H9 (cell line): ENCODE results near the gene MYO1F. TPM values are rescaled to one million over a fixed set of nuclear protein-coding genes. Genes with fewer than 3 reads are reported as not detected.
"Not testable (repeated sequence)": the region's sequence is repeated elsewhere in the genome, so short reads cannot be mapped to it uniquely, and the experiment has no call there.

Experiments
- DNase-seq: peaks from one replicate; pipeline ENCODE4 v3.0.0-alpha.2; 2017
- H2AFZ ChIP-seq: one replicate; pipeline ENCODE4 v1.6.1; 2013; ENCODE audit warnings: mild to moderate bottlenecking, low read length, control low read depth, moderate library complexity
- H2AK5ac ChIP-seq: 2 replicates; pipeline ENCODE4 v1.6.1; 2013; ENCODE audit warnings: low read length, control low read depth, mixed read lengths; ENCODE audit not compliant: insufficient read length
- H2BK120ac ChIP-seq: one replicate; pipeline ENCODE4 v1.6.1; 2013; ENCODE audit warnings: low read depth, mild to moderate bottlenecking, low read length, control low read depth, inconsistent platforms; ENCODE audit not compliant: poor library complexity, severe bottlenecking
- H2BK12ac ChIP-seq: 2 replicates; pipeline ENCODE4 v1.6.1; 2013; ENCODE audit warnings: low read length, control low read depth, mixed read lengths, low read depth; ENCODE audit not compliant: insufficient read length
- H2BK15ac ChIP-seq: 2 replicates; pipeline ENCODE4 v1.6.1; 2013; ENCODE audit warnings: low read depth, low read length, control low read depth
- H2BK20ac ChIP-seq: one replicate; pipeline ENCODE4 v1.6.1; 2013; ENCODE audit warnings: low read depth, mild to moderate bottlenecking, low read length, control low read depth, inconsistent platforms; ENCODE audit not compliant: poor library complexity, severe bottlenecking
- H2BK5ac ChIP-seq: 2 replicates; pipeline ENCODE4 v1.6.1; 2013; ENCODE audit warnings: low read length, control low read depth, mixed read lengths; ENCODE audit not compliant: insufficient read length
- H3K14ac ChIP-seq: 2 replicates; pipeline ENCODE4 v1.6.1; 2013; ENCODE audit warnings: low read length, control low read depth; ENCODE audit not compliant: insufficient read depth
- H3K18ac ChIP-seq: 2 replicates; pipeline ENCODE4 v1.6.1; 2013; ENCODE audit warnings: low read depth, mild to moderate bottlenecking, mixed read lengths, low read length, control low read depth; ENCODE audit not compliant: insufficient read length
- H3K23ac ChIP-seq: 2 replicates; pipeline ENCODE4 v1.6.1; 2013; ENCODE audit warnings: low read length, control low read depth, mixed read lengths, low read depth; ENCODE audit not compliant: insufficient read length
- H3K23me2 ChIP-seq: 2 replicates; pipeline ENCODE4 v1.6.1; 2013; ENCODE audit warnings: low read depth, mild to moderate bottlenecking, mixed read lengths, low read length, control low read depth; ENCODE audit not compliant: insufficient read length, poor library complexity, severe bottlenecking
- H3K27ac ChIP-seq: 2 replicates; pipeline ENCODE4 v1.5.1; 2013; ENCODE audit warnings: low read length, control low read depth, mixed read lengths, low read depth; ENCODE audit not compliant: insufficient read length
- H3K27me3 ChIP-seq: 2 replicates; pipeline ENCODE4 v1.6.1; 2013; ENCODE audit warnings: low read length, control low read depth, inconsistent platforms; ENCODE audit not compliant: insufficient read depth
- H3K4ac ChIP-seq: 2 replicates; pipeline ENCODE4 v1.6.1; 2013; ENCODE audit warnings: low read depth, mild to moderate bottlenecking, control low read depth, inconsistent platforms, low read length, moderate library complexity
- H3K4me1 ChIP-seq: 2 replicates; pipeline ENCODE4 v1.6.1; 2013; ENCODE audit warnings: low read length, control low read depth, inconsistent platforms; ENCODE audit not compliant: insufficient read depth
- H3K4me2 ChIP-seq: 2 replicates; pipeline ENCODE4 v1.6.1; 2013; ENCODE audit warnings: low read length, control low read depth, mixed read lengths; ENCODE audit not compliant: insufficient read length, insufficient read depth
- H3K56ac ChIP-seq: 2 replicates; pipeline ENCODE4 v1.6.1; 2013; ENCODE audit warnings: low read depth, mild to moderate bottlenecking, mixed read lengths, low read length, control low read depth; ENCODE audit not compliant: insufficient read length
- H3K79me1 ChIP-seq: 2 replicates; pipeline ENCODE4 v1.6.1; 2013; ENCODE audit warnings: low read depth, mild to moderate bottlenecking, moderate library complexity, low read length, control low read depth, inconsistent platforms; ENCODE audit not compliant: insufficient read depth, poor library complexity, severe bottlenecking
- H3K79me2 ChIP-seq: 2 replicates; pipeline ENCODE4 v1.6.1; 2013; ENCODE audit warnings: low read length, control low read depth, inconsistent platforms; ENCODE audit not compliant: insufficient read depth
- H3K9ac ChIP-seq: 2 replicates; pipeline ENCODE4 v1.6.1; 2013; ENCODE audit warnings: low read length, control low read depth, mixed read lengths; ENCODE audit not compliant: insufficient read length; ENCODE audit errors: extremely low read depth
- H3K9me3 ChIP-seq: one replicate; pipeline ENCODE4 v1.6.1; 2013; ENCODE audit warnings: low read depth, low read length, inconsistent platforms; ENCODE audit not compliant: control insufficient read depth
- H3T11ph ChIP-seq: one replicate; pipeline ENCODE4 v1.6.1; 2013; ENCODE audit warnings: mild to moderate bottlenecking, low read length, control low read depth, inconsistent platforms
- H4K20me1 ChIP-seq: one replicate; pipeline ENCODE4 v1.6.1; 2013; ENCODE audit not compliant: control insufficient read depth, insufficient read length, insufficient read depth
- H4K5ac ChIP-seq: 2 replicates; pipeline ENCODE4 v1.6.1; 2013; ENCODE audit warnings: low read depth, mild to moderate bottlenecking, mixed read lengths, low read length, control low read depth; ENCODE audit not compliant: insufficient read length
- H4K8ac ChIP-seq: replicated peaks from 2 replicates; pipeline ENCODE4 v1.6.1; 2013; ENCODE audit warnings: low read length, control low read depth, mixed read lengths, low read depth; ENCODE audit not compliant: insufficient read length
- H4K91ac ChIP-seq: 2 replicates; pipeline ENCODE4 v1.6.1; 2013; ENCODE audit warnings: low read depth, mild to moderate bottlenecking, moderate library complexity, mixed read lengths, low read length, control low read depth; ENCODE audit not compliant: insufficient read length
- H3K27ac Mint-ChIP-seq, 3 experiments: 2 replicates in 2 of 3; 3 replicates in 1 of 3; pipeline ENCODE4 v1.8.0; 2020 to 2021; ENCODE audit warnings: mixed read lengths in 3 of 3, mild to moderate bottlenecking in 1 of 3, moderate library complexity in 1 of 3
- H3K27me3 Mint-ChIP-seq: 2 replicates; pipeline ENCODE4 v1.8.0; 2021; ENCODE audit warnings: low read depth, mild to moderate bottlenecking, moderate library complexity, mixed read lengths
- H3K36me3 Mint-ChIP-seq, 3 experiments: 2 replicates in 2 of 3; 3 replicates in 1 of 3; pipeline ENCODE4 v1.8.0; 2020 to 2021; ENCODE audit warnings: low read depth in 3 of 3, mixed read lengths in 3 of 3; ENCODE audit not compliant: insufficient read depth in 1 of 3
- H3K4me1 Mint-ChIP-seq, 2 experiments: 2 replicates each; pipeline ENCODE4 v1.8.0; 2020; ENCODE audit warnings: mixed read lengths in 2 of 2
- H3K4me3 Mint-ChIP-seq, 2 experiments: 2 replicates in 1 of 2; 3 replicates in 1 of 2; pipeline ENCODE4 v1.8.0; 2020 to 2021; ENCODE audit warnings: mild to moderate bottlenecking in 2 of 2, mixed read lengths in 2 of 2, moderate library complexity in 1 of 2
- H3K9me3 Mint-ChIP-seq, 2 experiments: 2 replicates in 1 of 2; 3 replicates in 1 of 2; pipeline ENCODE4 v1.8.0; 2020; ENCODE audit warnings: mild to moderate bottlenecking in 2 of 2, mixed read lengths in 2 of 2, moderate library complexity in 1 of 2
- CTCF ChIP-seq: fragments of 200-600 bp; sonication (generic); conservative IDR thresholded peaks from 3 replicates; pipeline ENCODE4 v1.8.0; 2021; ENCODE audit warnings: antibody characterized with exemption, mild to moderate bottlenecking
- WGBS: extraction: QIAGEN DNeasy Blood & Tissue Kit; methylation state at CpG from one replicate; pipeline ENCODE4 v1.1.7; 2013; ENCODE audit warnings: missing lambda C conversion rate, low lambda C conversion rate, mixed read lengths; ENCODE audit not compliant: insufficient read length; ENCODE audit errors: extremely low coverage; 5-methylcytosine and 5-hydroxymethylcytosine counted together
- total RNA-seq: library from RNA; stranded (reverse); gene quantifications from 2 replicates; pipeline ENCODE4 v1.2.1, GENCODE V29; 2021

Gene MYO1F
- total RNA-seq, 1 experiment from 2014 or later: 1.0 TPM

DNA sequence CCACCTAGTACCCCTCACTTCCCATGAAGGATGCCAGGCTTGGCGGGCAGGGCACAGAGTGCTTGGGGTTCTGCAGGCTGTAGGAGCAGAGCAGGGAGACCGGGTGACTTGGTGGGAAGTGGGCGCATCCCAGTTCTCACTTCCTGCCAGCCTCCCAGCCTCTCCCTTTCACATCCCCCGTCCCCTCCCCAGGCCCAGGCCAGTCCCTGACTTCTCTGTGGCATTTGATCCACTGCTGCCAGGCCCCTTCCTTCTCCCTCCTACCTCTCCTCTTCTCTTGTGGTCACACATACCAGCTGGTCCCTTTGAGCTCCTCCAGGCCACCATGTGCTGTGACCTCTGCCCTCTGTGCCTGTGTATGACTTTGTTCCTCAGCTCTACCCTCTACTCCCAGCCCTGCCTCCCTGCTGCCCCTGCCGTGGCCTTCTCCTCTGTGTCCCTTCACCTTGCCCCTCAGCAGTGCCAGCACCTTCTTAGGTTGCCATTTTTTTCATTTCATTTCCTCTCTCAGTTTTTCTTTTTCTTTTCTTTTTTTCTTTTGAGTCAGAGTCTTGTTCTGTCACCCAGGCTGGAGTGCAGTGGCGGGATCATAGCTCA is 19.5 kb downstream of the MYO1F start:
- H3K23me2 ChIP-seq: no peaks in the 10 kb centered on the region
- no peaks in the 10 kb centered on the region for H3K27me3 ChIP-seq
- Mint-ChIP-seq H3K4me1 (peaks cover 5 to 13% of the 10 kb centered on the region in 2 experiments), H3K4me3 (no peak overlapping the region), H3K9me3 (no peaks in the 10 kb centered on the region), H3K27me3 (peaks cover 15% of the 10 kb centered on the region), H3K27ac (peak overlapping the region in 2 of 3 experiments; percentile 11 to 21; a peak in 1 of 7 replicates), H3K36me3 (no peaks in the 10 kb centered on the region; a peak in 1 of 7 replicates)
- no peak overlapping the region for H2BK5ac ChIP-seq
- no peak overlapping the region for H3K4me2 ChIP-seq
- no peak overlapping the region for H4K8ac ChIP-seq
- H2BK15ac ChIP-seq: no peak overlapping the region
- no peaks in the 10 kb centered on the region for H3K9me3 ChIP-seq
- no peaks in the 10 kb centered on the region for H4K20me1 ChIP-seq
- no peaks in the 10 kb centered on the region for H3K79me2 ChIP-seq
- H3K9ac ChIP-seq: no peak overlapping the region
- no peaks in the 10 kb centered on the region; the same call in 1 of the 2 replicates for H3K4me1 ChIP-seq
- no peak for DNase-seq
- H3K23ac ChIP-seq: no peak overlapping the region
- H2AK5ac ChIP-seq: no peak overlapping the region
- no peak overlapping the region for H3T11ph ChIP-seq
- peak overlapping the region; percentile 64 for H3K18ac ChIP-seq
- H2BK120ac ChIP-seq: no peak overlapping the region
- H3K14ac ChIP-seq: no peak overlapping the region
- peak overlapping the region; percentile 26 for H3K27ac ChIP-seq
- no peak overlapping the region for H4K91ac ChIP-seq
- H2BK20ac ChIP-seq: no peak overlapping the region
- no peak overlapping the region for H2BK12ac ChIP-seq
- no CpG with 5 or more reads among the region's 6 CpGs for WGBS
- no peak overlapping the region for H2AFZ ChIP-seq
- no peaks in the 10 kb centered on the region for H3K79me1 ChIP-seq
- TF ChIP-seq CTCF: no peak
- H3K56ac ChIP-seq: no peak overlapping the region
- peak overlapping the region; percentile 72 for H4K5ac ChIP-seq
- H3K4ac ChIP-seq: no peak overlapping the region

- not testable (repeated sequence) for H3K4me3 Mint-ChIP-seq, H2BK12ac ChIP-seq, H4K8ac ChIP-seq, H3K14ac ChIP-seq, H3K4ac ChIP-seq, DNase-seq, H3K4me1 ChIP-seq, H2BK120ac ChIP-seq, H3T11ph ChIP-seq, H3K4me2 ChIP-seq, H4K91ac ChIP-seq, H3K9ac ChIP-seq, H4K5ac ChIP-seq, H4K20me1 ChIP-seq, H3K79me2 ChIP-seq, H2BK5ac ChIP-seq, H3K9me3 Mint-ChIP-seq, H3K36me3 Mint-ChIP-seq, H3K56ac ChIP-seq, H3K18ac ChIP-seq, H3K23ac ChIP-seq, H2BK20ac ChIP-seq, H2BK15ac ChIP-seq, H3K27me3 ChIP-seq, H2AFZ ChIP-seq, H3K23me2 ChIP-seq, H3K27ac Mint-ChIP-seq, H3K27ac ChIP-seq, H3K9me3 ChIP-seq, H2AK5ac ChIP-seq, H3K79me1 ChIP-seq
- no CpG with 5 or more reads among the region's 7 CpGs for WGBS
- peaks cover 19% of the 10 kb centered on the region for H3K27me3 Mint-ChIP-seq
- peaks cover 4 to 12% of the 10 kb centered on the region in 2 experiments for H3K4me1 Mint-ChIP-seq
These were observed 23.5 kb downstream of the MYO1F start for GRCh38 chr19:8553729-8554128.
